IMR-90 (cell line): ENCODE data around the gene MAPRE2.
"Not testable (repeated sequence)": the region's sequence is repeated elsewhere in the genome, so short reads cannot be mapped to it uniquely, and the experiment has no call there.

Source experiments
- BHLHE40 ChIP-seq: fragments of 150-350 bp; IDR thresholded peaks from 2 replicates; pipeline ENCODE4 v1.6.1; 2016; ENCODE audit warnings: mild to moderate bottlenecking, low read depth, low read length
- CEBPB ChIP-seq: IDR thresholded peaks from 2 replicates; pipeline ENCODE4 v1.6.1; 2012; ENCODE audit warnings: low read depth, low read length, improper control_type of control experiment
- CHD1 ChIP-seq: IDR thresholded peaks from 2 replicates; pipeline ENCODE4 v1.6.1; 2012; ENCODE audit warnings: low read depth, low read length, improper control_type of control experiment
- CTCF ChIP-seq: conservative IDR thresholded peaks from 2 replicates; pipeline ENCODE4 v1.5.1; 2012; ENCODE audit warnings: mild to moderate bottlenecking, low read depth, low read length, improper control_type of control experiment
- FOS ChIP-seq: fragments of 150-350 bp; IDR thresholded peaks from 2 replicates; pipeline ENCODE4 v1.6.1; 2016; ENCODE audit warnings: low read depth, low read length
- MAFK ChIP-seq: IDR thresholded peaks from 2 replicates; pipeline ENCODE4 v1.6.1; 2012; ENCODE audit warnings: low read depth, low read length, improper control_type of control experiment
- POLR2A ChIP-seq: IDR thresholded peaks from 2 replicates; pipeline ENCODE4 v1.6.1; 2012; ENCODE audit warnings: mild to moderate bottlenecking, low read depth, low read length
- RAD21 ChIP-seq: IDR thresholded peaks from 2 replicates; pipeline ENCODE4 v1.6.1; 2012; ENCODE audit warnings: low read length, improper control_type of control experiment
- RFX5 ChIP-seq: IDR thresholded peaks from 2 replicates; pipeline ENCODE4 v1.8.0; 2012; ENCODE audit warnings: low read depth, mild to moderate bottlenecking, low read length, moderate library complexity
- USF2 ChIP-seq: fragments of 150-350 bp; IDR thresholded peaks from 2 replicates; pipeline ENCODE4 v1.6.1; 2017; ENCODE audit warnings: mild to moderate bottlenecking, antibody characterized with exemption, low read length, low read depth

- TF ChIP-seq CTCF, RFX5, MAFK, POLR2A, USF2, FOS, RAD21, BHLHE40, CEBPB, CHD1: not testable (repeated sequence)
Measured at GRCh38 chr18:35150195-35150594, 109.0 kb downstream of the MAPRE2 start.
